GM12865 (cell line): Measurements from ENCODE around the gene SFI1.

Experiments
- DNase-seq: peaks from one replicate; pipeline ENCODE4 v3.0.0; 2010; ENCODE audit warnings: low read depth
- H3K4me3 ChIP-seq: 2 replicates; pipeline ENCODE4 v1.5.1; 2011; ENCODE audit warnings: mild to moderate bottlenecking, low read depth, low read length, control low read depth
- TF ChIP-seq, protein P1 (sequence below): IDR thresholded peaks from 2 replicates; pipeline ENCODE4 v1.5.1; 2011; ENCODE audit warnings: low read length, control low read depth, low read depth, inconsistent platforms; ENCODE audit not compliant: insufficient read depth; ENCODE audit errors: missing control alignments

SFI1 gene

DNA sequence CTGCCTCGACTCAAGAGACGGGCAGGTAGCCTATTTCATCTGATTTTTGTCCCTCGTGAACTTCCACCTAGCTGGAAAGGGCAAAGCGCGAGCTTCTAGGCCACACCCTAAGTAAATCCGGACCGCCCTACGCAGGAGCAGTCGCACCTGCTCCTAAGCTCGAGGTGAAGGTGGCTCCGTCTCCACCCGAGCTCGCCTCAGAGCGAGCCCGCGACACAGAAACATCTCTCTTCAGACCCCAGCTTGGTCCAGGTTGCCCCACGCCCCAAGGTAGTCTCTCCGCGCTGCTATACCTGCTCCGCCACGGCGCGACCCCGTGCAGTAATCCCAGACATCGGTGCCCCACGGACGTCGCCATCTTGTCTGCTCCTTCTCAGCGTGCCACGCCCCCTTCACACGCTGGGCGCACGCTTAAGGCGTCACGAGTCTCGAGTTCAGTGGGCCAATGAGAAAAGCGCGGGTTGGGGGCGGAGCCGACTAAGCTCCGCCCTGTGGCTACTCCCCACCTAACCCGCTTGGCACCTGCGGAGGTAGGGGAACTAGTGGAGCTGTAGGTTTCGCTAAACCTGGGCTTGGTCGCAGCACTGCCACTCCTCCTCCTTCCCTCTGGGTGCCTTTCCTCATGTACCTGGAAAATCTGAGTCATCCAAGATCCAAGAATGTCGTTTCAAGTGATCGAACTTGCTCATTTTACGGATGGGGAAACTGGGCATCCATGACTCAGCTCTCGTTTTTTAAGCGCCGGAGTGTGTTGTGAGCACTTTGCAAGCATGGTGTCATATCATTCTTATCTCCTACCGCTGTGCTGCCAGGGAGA lies 165.7 kb downstream of the SFI1 start, which contains the start of gene PISD:
PISD (minus strand) TSS at position 365 of the 817 bp plus-strand sequence; CDS start at position 358, 7 bp downstream.
- peak within 1 kb of the TSS; percentile 80 for H3K4me3 ChIP-seq
- DNase-seq: peak; percentile 97
- TF ChIP-seq, protein P1, sequence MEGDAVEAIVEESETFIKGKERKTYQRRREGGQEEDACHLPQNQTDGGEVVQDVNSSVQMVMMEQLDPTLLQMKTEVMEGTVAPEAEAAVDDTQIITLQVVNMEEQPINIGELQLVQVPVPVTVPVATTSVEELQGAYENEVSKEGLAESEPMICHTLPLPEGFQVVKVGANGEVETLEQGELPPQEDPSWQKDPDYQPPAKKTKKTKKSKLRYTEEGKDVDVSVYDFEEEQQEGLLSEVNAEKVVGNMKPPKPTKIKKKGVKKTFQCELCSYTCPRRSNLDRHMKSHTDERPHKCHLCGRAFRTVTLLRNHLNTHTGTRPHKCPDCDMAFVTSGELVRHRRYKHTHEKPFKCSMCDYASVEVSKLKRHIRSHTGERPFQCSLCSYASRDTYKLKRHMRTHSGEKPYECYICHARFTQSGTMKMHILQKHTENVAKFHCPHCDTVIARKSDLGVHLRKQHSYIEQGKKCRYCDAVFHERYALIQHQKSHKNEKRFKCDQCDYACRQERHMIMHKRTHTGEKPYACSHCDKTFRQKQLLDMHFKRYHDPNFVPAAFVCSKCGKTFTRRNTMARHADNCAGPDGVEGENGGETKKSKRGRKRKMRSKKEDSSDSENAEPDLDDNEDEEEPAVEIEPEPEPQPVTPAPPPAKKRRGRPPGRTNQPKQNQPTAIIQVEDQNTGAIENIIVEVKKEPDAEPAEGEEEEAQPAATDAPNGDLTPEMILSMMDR: no peak

DNA sequence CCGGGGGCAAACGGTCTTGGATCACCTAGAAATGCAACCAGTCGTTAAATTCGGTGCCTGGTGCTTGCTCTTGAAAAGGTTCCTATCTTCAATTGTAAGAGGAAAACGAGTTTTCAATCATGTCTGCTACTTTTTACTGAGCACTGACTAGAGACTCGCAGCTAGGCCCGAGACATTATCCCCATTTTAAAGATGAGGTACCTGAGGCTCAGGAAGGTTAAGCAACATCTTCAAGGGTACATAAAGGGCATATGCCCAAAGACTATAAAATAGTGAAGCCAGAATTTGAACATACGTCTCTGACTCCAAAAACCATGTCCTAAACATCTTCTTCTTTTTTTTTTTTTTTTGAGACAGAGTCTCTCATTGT lies 166.3 kb downstream of the SFI1 start:
- H3K4me3 ChIP-seq: peak overlapping the region; percentile 80
- TF ChIP-seq, protein P1: no peak
- DNase-seq: no peak
